Measurements from ENCODE around the gene MAML2.

Gene MAML2

GRCh38 chr11:96067160-96067559 lies 275.8 kb downstream of the MAML2 start:
- no peak for DNase-seq (ENCODE audit: low read depth)

- no peak for DNase-seq (ENCODE audit: low read depth)
Measured at GRCh38 chr11:96065379-96065778, 277.6 kb downstream of the MAML2 start.

DNA sequence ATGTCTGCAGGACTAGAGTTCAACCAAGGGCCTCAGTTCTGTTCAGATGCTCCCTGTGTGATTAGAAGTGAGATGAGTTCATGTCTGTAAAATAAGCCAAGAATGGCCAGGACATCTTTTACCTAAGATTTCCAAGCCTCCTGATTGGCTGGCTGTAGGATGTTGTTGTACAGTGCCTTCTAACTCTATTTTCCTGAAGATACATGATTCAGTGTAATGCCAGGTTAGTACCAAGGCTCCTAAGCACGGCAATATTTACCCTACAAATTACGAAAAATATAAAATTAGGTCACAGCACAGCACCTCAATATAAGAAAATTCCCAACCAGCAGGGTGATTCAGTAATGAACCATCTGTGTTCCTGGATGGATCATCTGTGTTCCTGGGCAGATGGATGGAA lies 279.1 kb downstream of the MAML2 start:
- DNase-seq (ENCODE audit: low read depth) = no peak

GRCh38 chr11:96063053-96063452 lies 279.9 kb downstream of the MAML2 start:
- DNase-seq (ENCODE audit: low read depth) = no peak

- no peak for DNase-seq (ENCODE audit: low read depth)
Measured at GRCh38 chr11:96062134-96062533, 280.9 kb downstream of the MAML2 start.

DNA sequence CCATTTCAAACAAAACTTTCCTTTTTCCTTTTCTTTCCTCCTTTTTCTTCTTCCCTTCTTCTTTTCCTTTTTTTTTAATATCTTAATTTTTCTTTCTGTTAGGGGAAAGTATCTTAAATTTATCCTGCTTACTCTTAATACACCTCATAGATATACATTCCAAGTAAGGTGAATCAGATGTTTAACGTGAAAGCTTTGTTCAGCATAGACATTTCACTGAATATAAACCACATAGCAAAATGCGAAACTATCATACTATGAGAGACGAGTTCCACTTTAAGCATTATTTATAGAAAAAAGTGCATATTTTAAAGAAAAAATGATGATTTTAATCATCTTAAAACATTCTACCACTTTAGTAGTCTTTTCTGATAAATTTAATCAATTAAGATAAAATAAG lies 281.3 kb downstream of the MAML2 start:
- DNase-seq (ENCODE audit: low read depth) = no peak

- DNase-seq (ENCODE audit: low read depth) = no peak
Measured at GRCh38 chr11:96061069-96061468, 281.9 kb downstream of the MAML2 start.

DNA sequence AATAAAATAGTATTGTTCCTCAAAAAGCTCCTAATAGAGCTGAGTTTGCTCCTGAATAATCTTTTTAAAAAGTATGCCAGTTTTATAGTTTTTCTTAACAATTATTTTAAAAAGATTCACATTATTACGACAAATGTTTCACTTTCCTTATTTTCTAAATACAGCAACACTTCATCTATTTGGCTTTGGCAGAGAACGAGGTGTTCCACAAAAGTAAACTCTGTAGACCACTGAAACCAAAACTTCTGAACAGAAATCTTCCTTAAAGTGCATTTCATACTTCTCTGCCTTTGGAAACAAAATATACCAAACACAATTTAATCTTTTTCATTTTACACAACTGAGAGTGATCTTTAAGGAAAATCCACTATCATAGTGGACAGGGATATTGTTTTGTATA lies 285.5 kb downstream of the MAML2 start:
- no peak for DNase-seq (ENCODE audit: low read depth)

DNA sequence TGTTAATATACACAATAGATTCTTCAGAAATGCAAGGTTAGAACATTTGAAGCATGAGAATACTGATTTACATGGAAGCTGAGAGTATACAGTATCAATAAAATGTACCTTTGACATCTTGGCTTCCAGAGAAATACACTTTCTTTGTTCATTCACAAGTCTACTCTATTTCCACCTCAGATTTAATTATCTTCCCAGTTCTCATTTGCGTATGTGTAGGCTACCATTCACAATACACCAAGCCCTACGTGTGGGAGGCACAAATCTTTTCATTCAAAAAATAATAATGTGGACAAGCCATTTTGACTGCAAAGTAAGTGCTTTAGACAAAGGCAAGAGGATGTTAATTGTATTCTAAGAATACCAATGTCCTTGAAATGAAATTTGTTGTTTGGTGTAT lies 286.4 kb downstream of the MAML2 start:
- DNase-seq (ENCODE audit: low read depth) = no peak

DNA sequence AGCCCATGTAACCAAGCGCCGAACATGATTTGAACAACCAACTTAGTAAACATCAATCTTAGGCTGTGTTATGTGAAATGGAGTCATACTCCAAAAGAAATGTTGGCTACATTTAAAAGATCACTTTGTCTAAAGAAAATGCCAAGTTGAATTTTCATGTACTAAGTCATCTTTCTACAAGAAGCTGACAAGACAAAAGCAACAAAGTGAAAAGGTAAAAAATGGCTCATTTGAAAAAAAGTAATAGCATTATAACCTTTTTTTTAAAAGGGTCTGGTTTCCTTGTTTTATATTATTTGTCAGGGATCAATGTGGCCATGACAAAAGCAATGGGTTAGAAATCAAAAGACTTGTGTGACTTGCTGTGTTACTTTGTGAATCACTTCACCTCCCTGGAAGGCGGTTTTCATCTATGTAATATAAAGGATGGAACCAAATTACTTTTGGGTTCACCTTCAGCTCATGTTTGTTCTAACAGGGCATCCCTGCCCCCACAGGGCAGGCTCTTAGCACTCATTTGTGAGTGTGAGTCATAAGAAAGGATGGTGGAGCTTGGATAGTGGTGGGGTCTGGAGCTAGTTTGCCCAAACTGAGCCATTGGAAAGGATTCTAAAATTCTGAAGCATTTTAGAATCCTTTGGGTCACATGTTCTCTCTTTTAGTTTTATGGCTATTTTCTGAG lies 287.1 kb downstream of the MAML2 start:
- no peak for DNase-seq (ENCODE audit: low read depth)

GRCh38 chr11:96054870-96055705 lies 287.9 kb downstream of the MAML2 start:
- DNase-seq (ENCODE audit: low read depth) = no peak

DNA sequence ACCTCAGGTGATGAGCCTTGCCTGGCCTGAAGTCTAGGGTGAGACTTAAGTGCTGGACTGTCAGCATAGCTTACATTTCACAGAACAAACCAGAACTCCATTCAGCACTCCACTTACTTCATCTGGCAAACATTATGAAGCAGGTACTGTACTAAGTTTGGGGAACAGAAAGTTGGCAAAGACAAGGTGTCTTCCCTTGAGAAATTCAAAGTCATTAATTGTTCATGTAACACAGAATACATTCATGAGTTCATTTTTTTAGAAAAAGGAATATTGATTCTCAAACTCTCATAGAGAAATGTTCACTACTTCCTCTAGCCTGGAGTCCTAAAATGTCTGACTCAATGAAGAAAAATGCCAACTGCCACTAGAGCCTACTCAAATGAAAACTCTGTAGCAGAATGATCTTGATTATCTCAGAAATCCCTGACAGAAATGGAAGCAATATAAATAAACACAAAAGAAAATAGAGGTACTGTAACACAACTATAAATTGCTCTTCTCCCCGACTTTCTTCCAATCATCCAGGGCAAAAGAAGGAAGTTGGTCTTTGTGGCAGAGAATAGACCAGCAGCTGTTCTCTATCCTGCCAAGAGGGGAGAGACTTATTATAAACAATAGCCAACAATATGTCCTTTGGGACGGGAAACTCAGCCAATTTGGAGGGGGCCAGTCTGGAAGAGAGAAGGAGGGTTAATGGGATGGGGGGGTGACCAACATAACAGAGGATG lies 289.9 kb downstream of the MAML2 start:
- no peak for DNase-seq (ENCODE audit: low read depth)

- no peak for DNase-seq (ENCODE audit: low read depth)
Measured at GRCh38 chr11:96051820-96052219, 291.2 kb downstream of the MAML2 start.

- no peak for DNase-seq (ENCODE audit: low read depth)
Measured at GRCh38 chr11:96050435-96051182, 292.4 kb downstream of the MAML2 start.

GRCh38 chr11:96049426-96049825 lies 293.6 kb downstream of the MAML2 start:
- DNase-seq (ENCODE audit: low read depth) = no peak

- no peak for DNase-seq (ENCODE audit: low read depth)
Measured at GRCh38 chr11:96045622-96046456, 297.2 kb downstream of the MAML2 start.

GRCh38 chr11:96044747-96045146 lies 298.2 kb downstream of the MAML2 start:
- no peak for DNase-seq (ENCODE audit: low read depth)

- DNase-seq (ENCODE audit: low read depth) = no peak
Measured at GRCh38 chr11:96044311-96044710, 298.7 kb downstream of the MAML2 start.

- DNase-seq (ENCODE audit: low read depth) = no peak
Measured at GRCh38 chr11:96043291-96043690, 299.7 kb downstream of the MAML2 start.

DNA sequence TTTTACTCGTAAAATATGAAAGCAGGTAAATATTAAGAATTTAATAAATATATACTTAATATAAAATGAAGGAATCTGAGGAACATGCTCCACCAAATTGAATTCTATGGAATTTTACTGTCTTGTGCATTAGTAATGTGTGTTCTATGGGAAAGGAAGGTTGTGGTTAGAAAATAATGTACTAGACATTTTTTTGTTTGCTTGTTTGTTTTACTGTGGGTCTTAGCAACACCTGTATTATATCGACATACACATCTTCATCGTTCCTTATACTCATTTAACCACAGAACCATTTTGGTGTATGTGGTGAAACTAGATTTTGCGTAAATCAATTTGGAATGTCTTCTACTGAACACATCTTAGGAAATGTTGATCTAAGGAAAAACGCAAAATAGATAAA lies 304.9 kb downstream of the MAML2 start:
- no peak for DNase-seq (ENCODE audit: low read depth)

DNA sequence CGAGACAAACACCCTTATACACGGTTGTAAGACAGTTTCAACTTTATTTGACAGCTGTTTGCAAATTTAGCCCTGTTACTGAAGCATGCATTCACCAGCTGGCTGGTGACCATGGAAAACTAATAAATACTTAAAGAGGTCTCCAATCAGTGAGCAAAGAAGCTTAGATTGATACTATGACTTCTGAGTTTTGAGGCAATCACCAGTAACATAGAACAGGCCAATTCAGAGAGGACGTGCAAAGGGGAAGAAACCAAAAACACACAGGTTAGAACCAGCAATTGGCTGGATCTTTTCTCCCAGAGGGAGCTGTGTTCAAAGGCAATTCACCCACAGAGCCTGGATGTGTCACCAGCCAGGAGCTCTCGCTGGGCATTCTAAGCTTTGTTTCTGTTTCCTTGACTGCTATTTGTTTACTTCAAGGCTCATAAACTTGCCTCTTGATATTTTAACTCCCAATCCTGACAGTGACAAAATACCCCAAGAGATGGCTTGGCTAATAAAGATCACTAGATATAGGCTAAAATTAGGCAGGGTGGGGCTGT lies 305.5 kb downstream of the MAML2 start:
- DNase-seq (ENCODE audit: low read depth) = no peak
